ENCODE data around the gene KATNB1.

The KATNB1 gene, protein sequence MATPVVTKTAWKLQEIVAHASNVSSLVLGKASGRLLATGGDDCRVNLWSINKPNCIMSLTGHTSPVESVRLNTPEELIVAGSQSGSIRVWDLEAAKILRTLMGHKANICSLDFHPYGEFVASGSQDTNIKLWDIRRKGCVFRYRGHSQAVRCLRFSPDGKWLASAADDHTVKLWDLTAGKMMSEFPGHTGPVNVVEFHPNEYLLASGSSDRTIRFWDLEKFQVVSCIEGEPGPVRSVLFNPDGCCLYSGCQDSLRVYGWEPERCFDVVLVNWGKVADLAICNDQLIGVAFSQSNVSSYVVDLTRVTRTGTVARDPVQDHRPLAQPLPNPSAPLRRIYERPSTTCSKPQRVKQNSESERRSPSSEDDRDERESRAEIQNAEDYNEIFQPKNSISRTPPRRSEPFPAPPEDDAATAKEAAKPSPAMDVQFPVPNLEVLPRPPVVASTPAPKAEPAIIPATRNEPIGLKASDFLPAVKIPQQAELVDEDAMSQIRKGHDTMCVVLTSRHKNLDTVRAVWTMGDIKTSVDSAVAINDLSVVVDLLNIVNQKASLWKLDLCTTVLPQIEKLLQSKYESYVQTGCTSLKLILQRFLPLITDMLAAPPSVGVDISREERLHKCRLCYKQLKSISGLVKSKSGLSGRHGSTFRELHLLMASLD

DNA sequence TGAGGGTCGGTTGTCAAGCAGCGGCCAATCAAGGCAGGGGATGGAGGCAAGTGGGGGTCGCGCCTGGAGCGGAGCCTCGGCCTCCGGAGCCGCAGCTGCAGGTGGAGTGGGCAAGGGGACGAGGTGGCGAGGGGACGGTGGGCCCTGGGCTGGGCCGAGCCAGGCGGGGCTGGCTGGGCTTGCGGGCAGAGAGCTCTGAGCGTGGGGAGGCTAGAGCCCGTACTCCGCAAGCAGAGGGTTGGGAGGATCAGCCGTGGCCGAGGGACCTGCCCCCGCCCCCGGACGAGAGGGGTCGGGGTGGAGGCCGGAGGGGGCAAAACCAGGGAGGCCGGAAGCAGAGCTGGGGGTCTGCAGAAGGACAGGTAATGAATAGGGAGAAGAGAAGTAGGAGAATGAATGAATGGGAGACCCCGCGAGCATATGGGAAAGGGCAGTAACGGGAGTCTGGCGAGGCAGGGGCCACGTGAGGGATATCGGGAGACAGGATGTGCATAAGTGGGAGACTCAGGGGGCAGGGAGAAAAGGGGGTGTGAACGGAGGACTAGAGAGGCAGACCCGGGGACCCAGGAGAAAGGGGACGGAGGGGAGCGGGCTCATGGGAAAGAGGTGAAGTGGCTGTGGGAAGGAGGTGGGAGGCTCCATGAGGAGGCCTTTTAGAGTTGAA is at the start of gene KATNB1:
Gene KATNB1 (plus strand): TSS at position 16 of the 664 bp plus-strand sequence. CDS start 1,474 bp downstream, outside the sequence.
- DNase-seq (ENCODE audit: low read depth) = no peak

DNA sequence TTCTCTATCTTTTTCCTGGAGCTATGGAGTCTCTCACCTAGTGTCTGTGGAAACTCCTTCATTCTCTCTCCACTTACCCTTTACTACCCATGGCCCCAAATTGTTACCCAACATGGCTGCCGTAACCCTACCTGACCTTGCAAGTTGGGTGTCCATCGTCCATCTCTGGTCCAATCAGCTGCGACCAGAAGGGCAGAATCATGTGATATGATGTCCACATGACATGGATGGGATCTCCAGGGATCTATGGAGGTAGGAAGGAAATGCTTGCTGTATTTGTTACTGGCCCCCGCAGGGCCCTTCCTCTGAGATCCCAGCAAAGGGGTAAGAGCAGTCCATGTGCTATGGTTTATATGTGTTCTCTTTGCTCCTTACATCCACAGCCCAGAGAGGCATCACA is 49.0 kb upstream of the KATNB1 start:
- DNase-seq (ENCODE audit: low read depth) = no peak

DNA sequence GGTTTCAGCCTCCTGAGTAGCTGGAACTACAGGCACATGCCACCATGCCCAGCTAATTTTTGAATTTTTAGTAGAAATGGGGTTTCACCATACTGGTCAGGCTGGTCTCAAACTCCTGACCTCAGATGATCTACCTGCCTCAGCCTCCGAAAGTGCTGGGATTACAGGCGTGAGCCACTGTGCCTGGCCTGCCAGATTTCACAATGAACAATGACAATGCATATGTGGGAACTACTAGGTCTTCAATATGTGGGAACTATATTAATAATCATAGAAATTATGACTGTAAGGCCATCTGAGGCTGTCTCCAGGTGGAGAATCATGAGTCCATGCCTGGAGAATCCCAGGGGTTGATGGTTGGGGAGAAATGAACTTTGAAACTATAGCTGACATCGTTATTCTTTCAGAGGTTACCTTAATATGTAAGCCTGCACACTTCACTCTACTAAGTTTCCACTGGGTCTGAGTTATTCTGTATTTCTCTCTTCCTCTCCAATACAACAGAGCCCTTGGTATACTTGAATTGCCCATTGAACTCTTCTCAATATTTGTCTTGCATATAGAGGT is 48.1 kb upstream of the KATNB1 start:
- DNase-seq (ENCODE audit: low read depth) = no peak

DNA sequence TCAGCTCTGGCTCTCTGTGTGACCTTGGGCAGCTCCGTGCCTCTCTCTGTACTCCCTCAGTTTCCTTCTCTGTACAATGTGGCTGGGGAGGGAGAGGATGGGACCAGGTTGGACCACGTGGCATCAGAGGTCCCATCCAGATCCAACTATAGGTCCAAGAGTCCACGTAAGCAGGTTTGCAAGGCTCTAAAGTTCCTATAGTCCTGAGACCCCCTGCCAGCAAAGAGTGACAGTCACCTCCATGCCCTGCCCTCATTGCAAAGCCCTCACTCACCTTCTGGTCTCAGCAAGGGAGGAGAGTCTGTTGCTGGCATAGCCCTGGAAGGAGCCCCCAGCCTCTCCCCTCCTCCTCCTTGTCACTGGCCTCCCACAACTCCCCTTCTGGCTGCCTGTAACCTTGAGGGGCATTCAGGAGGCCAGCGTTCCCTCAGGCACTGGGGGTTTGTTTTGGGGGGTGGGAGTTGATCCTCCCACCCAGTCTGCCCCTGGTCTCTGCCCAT is 47.0 kb upstream of the KATNB1 start:
- DNase-seq (ENCODE audit: low read depth) = no peak

DNA sequence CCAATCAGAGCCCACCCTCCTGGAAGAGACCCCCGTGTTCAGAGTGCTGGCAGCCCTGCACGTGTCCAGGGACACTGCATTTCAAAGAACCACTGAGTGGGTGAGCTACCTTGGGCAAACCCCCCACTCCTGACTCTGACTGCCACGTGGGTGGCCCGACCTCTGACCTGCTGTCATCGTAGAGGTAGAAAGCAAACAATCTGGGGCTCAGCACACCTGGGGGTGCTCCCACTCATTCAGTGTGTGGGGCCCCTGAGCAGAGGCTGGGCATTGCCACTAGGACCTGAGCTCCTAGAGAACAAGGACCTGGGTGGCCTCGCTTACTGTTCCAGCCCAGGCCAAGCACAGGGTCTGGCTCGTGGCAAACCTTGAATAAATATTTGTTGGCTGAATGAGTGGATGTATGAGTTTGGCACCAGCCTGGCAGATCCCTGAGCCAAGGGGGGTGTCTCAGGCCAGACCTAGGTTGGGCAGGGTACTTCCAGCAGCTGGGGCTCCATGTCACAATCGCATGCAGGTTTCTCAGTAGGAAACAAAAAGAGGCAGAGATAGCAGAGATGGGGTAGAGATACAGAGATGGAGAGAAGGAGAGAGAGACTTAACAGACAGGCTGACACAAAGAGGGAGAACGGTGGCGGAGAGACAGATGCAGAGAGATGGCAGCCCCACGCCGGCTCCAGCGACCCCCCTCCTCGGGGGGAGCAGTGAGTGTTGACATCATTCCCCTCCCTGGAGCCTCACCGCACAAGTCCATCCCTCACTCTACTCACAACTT is 46.4 kb upstream of the KATNB1 start:
- no peak for DNase-seq (ENCODE audit: low read depth)

DNA sequence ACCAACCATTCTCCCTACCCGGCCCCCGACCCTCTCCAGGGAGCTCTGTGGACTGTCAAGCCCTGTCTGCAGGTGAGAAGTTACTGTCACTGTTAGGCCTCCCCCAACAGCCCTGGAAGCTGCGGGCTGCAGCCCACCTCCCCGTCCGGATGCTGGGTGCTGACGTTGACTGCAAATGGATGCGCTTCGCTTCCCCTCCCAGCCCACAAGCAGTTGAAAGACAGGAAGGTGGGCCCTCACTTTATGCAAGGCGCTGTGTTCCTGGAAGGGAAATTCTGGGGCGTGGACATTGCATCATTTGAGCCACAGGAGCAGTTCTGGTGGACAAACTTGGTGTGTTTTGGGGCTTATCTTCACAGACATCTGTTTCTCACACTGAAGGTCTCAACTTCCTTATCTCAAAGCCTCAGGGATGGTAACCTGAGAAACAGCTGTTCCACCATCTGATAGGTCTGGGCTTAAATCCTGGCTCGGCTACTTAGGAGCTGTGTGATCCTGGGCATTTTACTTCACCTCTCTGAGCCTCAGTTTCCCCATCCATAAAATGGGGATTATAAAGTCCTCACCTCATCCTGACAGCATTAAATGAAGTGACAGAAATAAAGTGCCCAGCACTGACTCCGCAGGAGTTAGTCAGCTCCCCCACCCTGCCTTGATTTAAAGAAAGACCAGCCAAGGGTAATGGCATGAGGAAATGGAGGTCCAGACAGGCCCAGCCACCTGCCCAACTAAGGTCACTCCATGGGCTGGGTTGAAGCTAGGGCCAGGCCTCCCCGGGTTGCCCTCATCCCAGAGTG is 45.6 kb upstream of the KATNB1 start:
- DNase-seq (ENCODE audit: low read depth) = peak; percentile 7

DNA sequence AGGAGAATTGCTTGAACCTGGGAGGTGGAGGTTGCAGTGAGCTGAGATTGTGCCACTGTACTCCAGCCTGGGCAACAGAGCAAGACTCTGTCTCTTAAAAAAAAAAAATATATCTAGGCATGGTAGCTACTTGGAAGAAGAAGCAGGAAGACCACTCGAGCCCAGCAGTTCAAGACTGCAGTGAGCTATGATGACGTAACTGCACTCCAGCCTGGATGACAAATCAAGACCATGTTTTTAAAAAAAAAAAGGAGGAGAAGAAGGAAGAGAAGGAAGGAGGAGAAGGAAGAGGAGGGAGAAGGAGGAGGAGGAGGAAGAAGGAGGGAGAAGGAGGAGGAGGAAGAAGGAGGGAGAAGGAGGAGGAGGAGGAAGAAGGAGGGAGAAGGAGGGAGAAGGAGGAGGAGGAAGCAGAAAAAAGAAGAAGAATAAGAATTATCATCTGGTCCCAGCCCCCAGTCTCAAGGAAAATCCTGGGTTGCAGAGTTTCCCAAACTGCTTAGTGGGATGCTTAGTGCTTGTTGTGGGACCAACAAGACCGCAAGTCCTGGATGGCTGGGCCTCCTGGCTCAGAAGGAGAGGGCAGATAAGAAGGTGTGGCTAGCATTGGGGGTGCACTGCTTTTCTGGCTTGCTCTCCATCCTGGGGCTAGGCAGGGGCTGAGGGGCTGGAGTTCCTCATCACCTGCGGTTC is 44.6 kb upstream of the KATNB1 start:
- no peak for DNase-seq (ENCODE audit: low read depth)

DNA sequence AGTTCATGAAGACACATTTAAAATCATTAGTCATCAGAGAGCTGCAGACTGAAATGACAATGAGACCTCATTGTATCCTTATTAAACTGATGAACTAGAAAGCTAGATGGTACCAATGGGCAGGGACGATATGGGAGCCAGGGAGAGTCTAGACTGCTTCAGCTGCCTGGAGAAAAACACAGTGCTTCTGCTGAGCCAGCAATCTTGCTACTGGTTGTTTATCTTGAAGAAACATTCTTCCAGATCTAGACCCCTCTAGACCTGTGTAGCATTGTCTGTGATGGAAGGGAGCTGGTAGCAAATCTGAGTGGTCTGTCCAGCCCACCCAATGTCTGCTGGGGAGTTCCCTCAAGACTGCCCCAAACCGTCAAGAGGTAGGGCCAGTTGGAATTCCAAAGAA is 42.9 kb upstream of the KATNB1 start:
- DNase-seq (ENCODE audit: low read depth) = no peak

DNA sequence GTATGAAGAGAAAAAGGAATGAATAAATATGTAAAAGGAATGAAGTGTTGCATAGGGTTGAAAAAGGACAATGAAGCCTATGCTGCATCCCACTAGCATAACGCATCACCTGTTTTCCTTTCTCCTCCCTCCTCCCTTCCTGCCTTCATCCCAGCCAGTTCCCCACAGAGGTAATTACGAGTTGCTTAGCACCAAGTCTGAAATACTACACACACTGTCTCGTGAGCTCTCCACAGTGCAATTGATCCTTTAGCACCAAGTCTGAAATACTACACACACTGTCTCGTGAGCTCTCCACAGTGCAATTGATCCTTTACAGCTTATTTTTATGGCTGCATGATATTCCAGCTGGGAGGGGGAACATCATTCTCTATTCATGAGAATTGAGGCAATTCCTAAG is 42.0 kb upstream of the KATNB1 start:
- no peak for DNase-seq (ENCODE audit: low read depth)

DNA sequence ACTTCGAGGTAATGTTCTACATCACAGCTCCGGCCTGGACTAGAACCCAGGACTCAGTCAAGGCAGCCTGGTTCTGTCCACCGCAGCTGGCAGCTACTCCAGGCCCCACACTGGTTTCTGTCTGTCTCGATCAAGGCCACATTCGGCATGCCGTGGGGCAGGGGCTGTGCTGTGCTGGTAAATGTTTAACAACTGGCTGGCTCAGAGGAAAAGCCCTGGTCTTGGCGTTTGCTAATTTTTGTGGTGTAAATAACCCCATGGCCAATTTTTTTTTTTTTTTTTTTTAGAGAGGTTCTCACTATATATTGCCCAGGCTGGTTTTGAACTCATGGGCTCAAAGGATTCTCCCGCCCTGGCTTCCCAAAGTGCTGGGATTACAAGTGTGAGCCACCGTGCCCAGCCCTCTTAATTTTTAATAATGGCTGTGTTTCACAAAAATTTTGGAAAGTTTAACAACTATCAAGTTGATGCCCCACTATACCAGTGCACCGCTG is 41.3 kb upstream of the KATNB1 start:
- DNase-seq (ENCODE audit: low read depth) = no peak

DNA sequence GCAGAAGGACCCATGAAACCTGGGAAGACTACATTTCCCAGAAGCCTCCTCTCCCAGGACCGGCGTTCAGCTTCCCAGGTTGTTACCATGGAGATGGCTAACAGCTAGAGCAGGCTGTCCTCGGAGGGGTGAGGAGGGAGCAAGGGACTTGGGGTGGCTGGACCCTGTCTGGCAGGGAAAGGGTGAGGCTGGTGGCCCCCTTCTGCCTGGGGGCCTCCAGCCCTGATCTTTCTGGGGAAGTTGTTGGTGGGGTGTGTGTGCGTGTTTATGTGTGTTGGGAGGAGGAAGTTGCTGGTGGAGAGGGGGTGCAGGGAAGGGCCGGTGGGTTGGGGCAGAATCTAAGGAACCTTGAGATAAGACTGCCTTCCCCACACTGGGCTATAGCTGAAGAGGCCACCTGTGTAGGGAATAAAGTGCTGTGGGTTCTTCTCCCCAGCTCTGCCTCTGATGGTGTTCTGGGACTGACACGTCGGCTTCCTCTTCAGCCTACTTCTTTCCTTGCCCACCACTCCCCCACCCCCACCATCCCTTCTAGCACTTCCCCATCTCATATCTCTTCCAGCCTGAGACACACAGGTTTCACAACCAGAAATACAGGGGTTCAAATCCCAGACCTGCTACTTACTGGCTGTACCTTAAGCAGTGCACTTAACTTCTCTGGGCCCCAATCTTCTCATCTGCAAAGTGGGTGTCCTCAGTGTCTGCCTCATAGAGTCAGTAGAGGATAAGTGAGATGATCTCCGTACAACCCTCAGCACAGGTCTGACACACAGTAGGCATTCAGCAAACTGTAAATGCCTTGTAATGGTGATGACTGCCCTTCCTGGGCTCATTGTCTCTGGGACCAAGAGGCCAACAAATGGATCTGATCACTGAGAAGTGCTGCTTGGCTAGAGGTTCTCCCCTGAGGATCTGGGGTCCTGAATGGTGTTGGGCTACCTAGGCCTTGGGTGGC is 40.6 kb upstream of the KATNB1 start, which contains the start of gene DRC7:
Gene DRC7 (plus strand): TSS at position 82 of the 955 bp plus-strand sequence. CDS start 3,144 bp downstream, outside the sequence.
- no peak for DNase-seq (ENCODE audit: low read depth)

DNA sequence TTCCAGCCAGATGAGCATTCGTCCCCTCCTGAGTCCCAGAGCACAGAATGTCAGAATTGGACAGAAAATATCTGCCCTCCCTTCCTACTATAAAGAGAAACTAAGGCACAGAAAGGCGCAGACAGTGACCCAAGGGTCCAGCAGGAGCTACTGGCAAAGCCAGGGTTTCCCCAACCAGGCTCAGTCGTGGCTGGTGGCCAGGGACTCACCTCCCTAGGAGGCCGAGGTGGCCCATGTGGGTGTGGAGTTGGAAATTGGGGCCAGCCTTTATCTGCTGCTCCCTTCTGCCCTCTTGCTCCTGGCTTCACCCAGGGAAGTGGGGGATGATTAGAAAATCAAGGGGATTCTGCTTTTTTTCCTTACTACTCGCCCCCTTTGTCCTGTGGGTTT is 39.9 kb upstream of the KATNB1 start:
- DNase-seq (ENCODE audit: low read depth) = no peak

DNA sequence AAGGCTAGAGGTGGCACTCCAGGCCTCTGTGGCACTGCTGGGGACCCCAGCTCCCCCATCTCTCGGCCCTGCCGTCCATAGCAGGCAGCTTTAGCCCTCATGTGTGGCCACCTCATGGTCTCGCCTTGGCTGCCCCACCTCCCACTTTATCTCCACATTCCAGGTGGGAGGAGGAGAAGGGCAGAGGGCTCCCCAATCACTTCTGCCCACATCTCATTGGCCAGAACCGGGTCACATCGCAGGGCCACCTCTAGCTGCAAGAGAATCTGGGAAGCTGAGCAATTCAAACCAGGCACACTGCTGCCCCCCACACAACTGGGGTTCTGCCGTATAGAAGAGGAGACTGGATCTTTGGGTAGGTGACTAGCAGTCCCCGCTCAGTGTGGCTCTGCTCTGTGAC is 39.3 kb upstream of the KATNB1 start:
- no peak for DNase-seq (ENCODE audit: low read depth)

DNA sequence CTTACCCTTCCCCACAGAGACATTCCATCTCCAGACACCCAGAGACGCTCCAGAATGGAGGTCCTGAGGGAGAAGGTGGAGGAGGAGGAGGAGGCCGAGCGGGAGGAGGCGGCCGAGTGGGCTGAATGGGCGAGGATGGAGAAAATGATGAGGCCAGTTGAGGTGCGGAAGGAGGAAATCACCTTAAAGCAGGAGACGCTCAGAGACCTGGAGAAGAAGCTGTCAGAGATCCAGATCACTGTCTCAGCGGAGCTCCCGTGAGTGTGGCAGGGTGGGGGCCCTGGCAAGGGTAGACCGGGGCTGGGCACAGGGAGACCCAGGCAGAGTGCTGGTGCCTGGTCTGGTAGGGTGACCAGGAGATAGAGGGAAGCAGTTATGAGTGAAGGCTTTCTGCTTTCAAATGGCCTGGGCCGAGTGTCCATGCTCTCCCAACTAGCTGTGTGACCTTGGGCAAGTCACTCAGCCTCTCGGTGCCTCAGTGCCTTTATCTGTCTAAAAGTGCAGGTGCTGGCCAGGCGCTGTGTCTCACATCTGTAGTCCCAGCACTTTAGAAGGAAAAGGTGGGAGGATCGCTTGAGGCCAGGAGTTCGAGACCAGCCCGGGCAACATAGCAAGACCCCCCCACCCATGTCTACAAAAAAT is 37.6 kb upstream of the KATNB1 start:
- no peak for DNase-seq (ENCODE audit: low read depth)

DNA sequence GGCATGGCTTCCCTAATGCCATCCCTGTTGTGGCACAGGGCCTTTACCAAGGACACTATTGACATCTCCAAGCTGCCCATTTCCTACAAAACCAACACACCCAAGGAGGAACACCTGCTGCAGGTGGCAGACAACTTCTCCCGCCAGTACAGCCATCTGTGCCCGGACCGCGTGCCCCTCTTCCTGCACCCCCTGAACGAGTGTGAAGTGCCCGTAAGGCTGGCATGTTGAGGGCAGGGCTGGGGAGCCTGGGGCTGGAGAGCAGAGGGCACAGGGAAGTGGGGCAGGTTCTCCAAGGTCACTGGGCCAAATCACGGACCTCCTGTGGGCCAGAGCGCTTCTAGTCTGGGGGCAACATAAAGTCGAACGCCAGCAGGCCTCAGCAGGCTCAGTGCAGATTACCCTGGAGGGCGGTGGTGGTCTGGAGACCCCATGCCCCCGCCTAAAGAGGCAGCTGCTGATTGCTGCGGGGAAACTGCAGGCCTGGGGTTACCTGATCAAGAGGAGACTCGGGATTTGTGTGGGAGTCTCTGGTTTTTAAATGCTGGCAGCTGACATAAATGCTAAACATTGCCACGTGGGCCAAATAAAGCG is 36.7 kb upstream of the KATNB1 start:
- no peak for DNase-seq (ENCODE audit: low read depth)

DNA sequence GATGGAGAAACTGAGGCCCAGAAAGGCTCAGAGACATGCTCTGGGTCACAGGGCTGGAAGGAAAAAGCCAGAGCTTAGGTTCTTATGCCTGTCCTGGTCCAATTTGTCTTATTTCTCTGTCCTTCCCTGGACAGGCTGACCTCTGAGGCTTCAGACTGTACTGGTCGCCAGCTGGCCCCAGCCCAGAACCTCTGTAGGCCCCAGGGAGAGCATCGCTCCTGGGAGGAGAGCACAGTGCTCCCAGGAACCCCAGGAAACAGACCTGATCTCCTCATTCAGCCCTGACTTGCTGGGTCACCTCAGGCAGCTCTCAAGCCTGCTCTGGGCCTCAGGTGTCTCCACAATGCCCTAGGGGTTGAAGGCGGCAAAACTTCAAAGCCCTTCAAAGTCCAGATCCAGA is 36.1 kb upstream of the KATNB1 start:
- no peak for DNase-seq (ENCODE audit: low read depth)

DNA sequence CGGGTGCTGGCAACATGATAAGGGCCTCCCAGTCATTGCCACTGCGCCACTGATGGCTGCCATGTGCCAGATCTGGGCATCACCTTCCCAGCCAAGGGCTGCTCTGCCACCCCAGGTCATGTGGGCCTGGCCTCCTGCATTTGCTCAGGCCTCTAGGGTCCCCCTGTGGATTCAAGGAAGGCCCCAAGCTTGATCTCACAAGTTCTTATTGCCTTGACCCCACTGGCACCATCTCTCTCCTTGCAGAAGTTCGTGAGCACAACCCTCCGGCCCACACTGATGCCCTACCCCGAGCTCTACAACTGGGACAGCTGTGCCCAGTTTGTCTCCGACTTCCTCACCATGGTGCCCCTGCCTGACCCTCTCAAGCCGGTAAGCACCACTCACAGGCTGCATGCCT is 35.7 kb upstream of the KATNB1 start:
- DNase-seq (ENCODE audit: low read depth) = no peak

All from activated T-helper 1 cell treated with Interleukin-2 at 50 U/mL for 16 hours (primary cell).